NB4 (cell line): ENCODE measurements around the gene OTOP2.

ENCODE experiments used
- CTCF ChIP-seq: IDR thresholded peaks from one replicate; pipeline ENCODE4 v1.5.1; 2012; ENCODE audit warnings: low read depth, low read length
- MAX ChIP-seq: IDR thresholded peaks from 2 replicates; pipeline ENCODE4 v1.6.1; 2011; ENCODE audit warnings: low read depth, low read length
- POLR2A ChIP-seq: IDR thresholded peaks from 2 replicates; pipeline ENCODE4 v1.6.1; 2011; ENCODE audit warnings: mild to moderate bottlenecking; ENCODE audit not compliant: insufficient read length; ENCODE audit errors: extremely low read depth

- no peak for TF ChIP-seq CTCF
- no peak for TF ChIP-seq POLR2A
- TF ChIP-seq MAX: no peak
Measured at GRCh38 chr17:74901353-74902135, 22.5 kb upstream of the OTOP2 start.
